ENCODE measurements around the gene TSHR.

- TF ChIP-seq CTCF (IDR thresholded peaks at IDR 0.05) (no peak), POLR2A (IDR thresholded peaks at IDR 0.05) (no peak)
These were observed 107.0 kb downstream of the TSHR start for GRCh38 chr14:81062380-81062779.

All from Peyer's patch (tissue), 4 donors.